ENCODE measurements around the gene TCF15. TPM values are rescaled to one million over a fixed set of nuclear protein-coding genes. Genes with fewer than 3 reads are reported as not detected.

TCF15 gene
- total and polyA plus RNA-seq, 2 of the 4 experiments (the other 2 are of a cell fraction), result not detected

- no peak overlapping the region for H4K91ac ChIP-seq (ENCODE audit: insufficient read depth, low read depth, low read length)
- in situ Hi-C loops (cut with MboI; ENCODE audit: low sequenced_read_pairs) (no loop called here), dilution Hi-C loops (cut with HindIII; ENCODE audit: low sequenced_read_pairs, unreplicated experiment) (no loop called here), intact Hi-C loops (cut with micrococcal nuclease) (no loop called here)
- ChIA-PET POLR2A (ENCODE audit: unreplicated experiment) (no interaction called here), CTCF (no interaction called here)
- H3K23ac ChIP-seq (ENCODE audit: low read depth, low read length), result no peak overlapping the region
- BruUV-seq (replicated peaks), result no TSS peak
- ATAC-seq (ENCODE audit: low read depth) (no peak), DNase-seq (no peak)
- H3K18ac ChIP-seq (ENCODE audit: low read depth, low read length), result no peak overlapping the region
- H3K9me3 ChIP-seq (ENCODE audit: control insufficient read depth, insufficient read depth, low read length), result no peaks in the 10 kb centered on the region
- no CpG with 5 or more reads among the region's 3 CpGs for WGBS, 2 experiments (ENCODE audit: extremely low coverage in 2 of 2, insufficient read length in 1 of 2)
- H3K9me1 ChIP-seq (ENCODE audit: insufficient read depth, low read length), result no peaks in the 10 kb centered on the region
- H4K5ac ChIP-seq (ENCODE audit: low read depth, low read length), result no peak overlapping the region
- no peak overlapping the region for H3K14ac ChIP-seq (replicated peaks; ENCODE audit: low read depth, low read length)
- H3K56ac ChIP-seq (ENCODE audit: extremely low read depth, insufficient read depth, low read length), result no peak overlapping the region
- H3K27me3 ChIP-seq (ENCODE audit: control insufficient read depth, insufficient read depth, low read length), result peaks cover 26% of the 10 kb centered on the region
- H3K4me3 ChIP-seq (ENCODE audit: insufficient read depth, low read depth, low read length), result no peak overlapping the region
- TF ChIP-seq CTCF (conservative IDR thresholded peaks at IDR 0.05; ENCODE audit: low read depth, low read length), result no peak
- no peak for TF ChIP-seq CEBPB (IDR thresholded peaks at IDR 0.05; ENCODE audit: low read depth, low read length)
- no peak for TF ChIP-seq MXI1 (IDR thresholded peaks at IDR 0.05; ENCODE audit: borderline replicate concordance, low read depth, low read length)
- no peak for TF ChIP-seq RAD21 (IDR thresholded peaks at IDR 0.05; ENCODE audit: low read length)
- TF ChIP-seq BHLHE40 (IDR thresholded peaks at IDR 0.05; ENCODE audit: low read depth, low read length), result no peak
- no peak for TF ChIP-seq CHD1 (IDR thresholded peaks at IDR 0.05; ENCODE audit: low read depth, low read length)
- TF ChIP-seq POLR2A (IDR thresholded peaks at IDR 0.05; ENCODE audit: low read depth, low read length), result no peak
- no peak for TF ChIP-seq MAFK (IDR thresholded peaks at IDR 0.05; ENCODE audit: low read depth, low read length)
- TF ChIP-seq NFE2L2 (IDR thresholded peaks at IDR 0.05; ENCODE audit: low read depth, low read length), result no peak
- no peak for TF ChIP-seq RFX5 (IDR thresholded peaks at IDR 0.05; ENCODE audit: low read depth, low read length)
- TF ChIP-seq SMC3 (IDR thresholded peaks at IDR 0.05; ENCODE audit: low read depth, low read length), result no peak
- TF ChIP-seq USF2 (IDR thresholded peaks at IDR 0.05; ENCODE audit: low read depth, low read length), result no peak
- no peak for TF ChIP-seq ELK1 (IDR thresholded peaks at IDR 0.05; ENCODE audit: borderline replicate concordance, low read depth, low read length)
- no peak for TF ChIP-seq MAZ (IDR thresholded peaks at IDR 0.05; ENCODE audit: borderline replicate concordance, low read depth, low read length)
- TF ChIP-seq RCOR1 (IDR thresholded peaks at IDR 0.05; ENCODE audit: insufficient replicate concordance, low read length), result no peak
- no peak for TF ChIP-seq FOS (IDR thresholded peaks at IDR 0.05; ENCODE audit: low read depth, low read length)
- no peak overlapping the region for H2BK15ac ChIP-seq (ENCODE audit: low read depth, low read length)
- H2AK5ac ChIP-seq (ENCODE audit: low read depth, low read length), result no peak overlapping the region
- no peak overlapping the region for H3K9ac ChIP-seq (ENCODE audit: low read depth, low read length)
- H3K36me3 ChIP-seq (ENCODE audit: control insufficient read depth, insufficient read depth, low read length), result no peaks in the 10 kb centered on the region
- no peak overlapping the region for H2BK5ac ChIP-seq (ENCODE audit: low read depth, low read length, poor library complexity, severe bottlenecking)
- H4K20me1 ChIP-seq (ENCODE audit: insufficient read depth, low read length), result no peaks in the 10 kb centered on the region
- H3K27ac ChIP-seq (ENCODE audit: insufficient read depth, low read length), result no peak overlapping the region
- no peak overlapping the region for H2AK9ac ChIP-seq (replicated peaks; ENCODE audit: low read depth, low read length, poor library complexity)
- no peak overlapping the region for H3K4ac ChIP-seq (ENCODE audit: low read depth, low read length)
- H3K4me2 ChIP-seq (ENCODE audit: low read depth, low read length), result no peak overlapping the region
- no peak overlapping the region for H2BK20ac ChIP-seq (ENCODE audit: low read depth, low read length)
- no peaks in the 10 kb centered on the region for H3K79me1 ChIP-seq (ENCODE audit: low read depth in 1 of 2, low read length in 2 of 2)
- no peak overlapping the region for H2AFZ ChIP-seq (replicated peaks; ENCODE audit: low read length, poor library complexity)
- H3K4me1 ChIP-seq (ENCODE audit: control insufficient read depth, insufficient read depth, low read length), result no peaks in the 10 kb centered on the region
- no peak overlapping the region for H2BK120ac ChIP-seq (ENCODE audit: low read depth, low read length)
- no peak overlapping the region for H4K8ac ChIP-seq (ENCODE audit: low read depth in 2 of 2, low read length in 2 of 2)
Observed at GRCh38 chr20:558117-558516, 52.0 kb downstream of the TCF15 start.

Data from IMR-90 (cell line).